H1 (cell line): ENCODE results near the gene KCNMA1. TPM values are rescaled to one million over a fixed set of nuclear protein-coding genes. Genes with fewer than 3 reads are reported as not detected.

Experiments
- CTCF ChIP-seq, 3 experiments: IDR thresholded peaks; 1 replicate in 2 of 3; 2 replicates in 1 of 3; pipeline versions ENCODE4 v1.5.1 to v1.6.1; 2011; ENCODE audit warnings: low read length in 3 of 3, mild to moderate bottlenecking in 3 of 3, inconsistent platforms in 2 of 3, low read depth in 1 of 3, moderate library complexity in 1 of 3; ENCODE audit not compliant: insufficient read depth in 1 of 3; ENCODE audit errors: control extremely low read depth in 1 of 3
- RFX5 ChIP-seq: IDR thresholded peaks from 2 replicates; pipeline ENCODE4 v1.6.1; 2011; ENCODE audit warnings: low read depth, low read length, improper control_type of control experiment, borderline replicate concordance
- polyA plus RNA-seq, 7 experiments: library from polyadenylated mRNA; depleted of rRNA in 3 of 7; stranded (reverse) in 5 of 7; unstranded in 2 of 7; fragments of >200 nt in 5 of 7; fragments of 200-250 nt in 2 of 7; gene quantifications; 1 replicate in 5 of 7; 2 replicates in 1 of 7; 4 replicates in 1 of 7; pipeline versions ENCODE4 v1.2.1 to v1.2.3, GENCODE V29; 2011 to 2013; ENCODE audit warnings: missing spikeins in 2 of 7, mixed read lengths in 2 of 7
- total RNA-seq: library from RNA; stranded (reverse); fragmentation: NEBNext Ultra II Directional; extraction: Animal tissue kit (Norgen Biotek cat#: 25700); gene quantifications from 2 replicates; pipeline ENCODE4 v1.2.1, GENCODE V29; 2021

KCNMA1 gene
- total and polyA plus RNA-seq, 2 of the 8 experiments (the other 6 are each of a cell fraction or from before 2014, with no cell fraction given) = 10.2 to 11.1 TPM

GRCh38 chr10:77082601-77083252, 554.9 kb downstream of the KCNMA1 start (continued):
- no peak for TF ChIP-seq RFX5
- peak; percentile 68 to 85 (median 70) for TF ChIP-seq CTCF (IDR thresholded peaks at IDR 0.05; ENCODE audit: control extremely low read depth in 1 of 3, insufficient read depth in 1 of 3, low read depth in 1 of 3, low read length in 3 of 3)
